ENCODE data around the gene APLF.
A peak's percentile ranks its signal among the peaks of the same experiment; 100 is the strongest.
"Not testable (repeated sequence)": the region's sequence is repeated elsewhere in the genome, so short reads cannot be mapped to it uniquely, and the experiment has no call there.

Gene APLF

GRCh38 chr2:68476454-68476853 lies 9.1 kb downstream of the APLF start:
- no peak for DNase-seq (ENCODE audit: low read depth)

- DNase-seq (ENCODE audit: low read depth), result no peak
Measured at GRCh38 chr2:68478688-68479087, 11.3 kb downstream of the APLF start.

- DNase-seq (ENCODE audit: low read depth), result no peak
Measured at GRCh38 chr2:68482296-68482820, 15.0 kb downstream of the APLF start.

- no peak for DNase-seq (ENCODE audit: low read depth)
Measured at GRCh38 chr2:68483011-68483410, 15.6 kb downstream of the APLF start.

- peak; percentile 49 for DNase-seq (ENCODE audit: low read depth)
Measured at GRCh38 chr2:68487773-68488355, 20.5 kb downstream of the APLF start.

- DNase-seq (ENCODE audit: low read depth), result peak; percentile 56
Measured at GRCh38 chr2:68488605-68489004, 21.2 kb downstream of the APLF start.

GRCh38 chr2:68489282-68489681 lies 21.9 kb downstream of the APLF start:
- DNase-seq (ENCODE audit: low read depth), result no peak

GRCh38 chr2:68491582-68491981 lies 24.2 kb downstream of the APLF start:
- no peak for DNase-seq (ENCODE audit: low read depth)

GRCh38 chr2:68499133-68499532 lies 31.7 kb downstream of the APLF start:
- DNase-seq (ENCODE audit: low read depth), result no peak

- DNase-seq (ENCODE audit: low read depth), result no peak
Measured at GRCh38 chr2:68500649-68501048, 33.3 kb downstream of the APLF start.

GRCh38 chr2:68501768-68502167 lies 34.4 kb downstream of the APLF start:
- DNase-seq (ENCODE audit: low read depth), result no peak

GRCh38 chr2:68505603-68506159 lies 38.3 kb downstream of the APLF start:
- no peak for DNase-seq (ENCODE audit: low read depth)

GRCh38 chr2:68506170-68506569 lies 38.8 kb downstream of the APLF start:
- no peak for DNase-seq (ENCODE audit: low read depth)

GRCh38 chr2:68512326-68512725 lies 44.9 kb downstream of the APLF start:
- DNase-seq (ENCODE audit: low read depth), result no peak

GRCh38 chr2:68512966-68513365 lies 45.6 kb downstream of the APLF start:
- no peak for DNase-seq (ENCODE audit: low read depth)

GRCh38 chr2:68514316-68514929 lies 47.0 kb downstream of the APLF start:
- DNase-seq (ENCODE audit: low read depth), result no peak

- DNase-seq (ENCODE audit: low read depth), result no peak
Measured at GRCh38 chr2:68516051-68516955, 48.9 kb downstream of the APLF start.

- DNase-seq (ENCODE audit: low read depth), result no peak
Measured at GRCh38 chr2:68519236-68519635, 51.9 kb downstream of the APLF start.

- DNase-seq (ENCODE audit: low read depth), result no peak
Measured at GRCh38 chr2:68521037-68521436, 53.7 kb downstream of the APLF start.

- DNase-seq (ENCODE audit: low read depth), result not testable (repeated sequence)
Measured at GRCh38 chr2:68526943-68527342, 59.6 kb downstream of the APLF start.

GRCh38 chr2:68527343-68528081 lies 60.1 kb downstream of the APLF start:
- not testable (repeated sequence) for DNase-seq (ENCODE audit: low read depth)

GRCh38 chr2:68529156-68529555 lies 61.8 kb downstream of the APLF start:
- DNase-seq (ENCODE audit: low read depth), result not testable (repeated sequence)

Data from iris pigment epithelial cell (primary cell).